ENCODE measurements around the gene MTX2.
"Not testable (repeated sequence)": the region's sequence is repeated elsewhere in the genome, so short reads cannot be mapped to it uniquely, and the experiment has no call there.

MTX2 gene

DNA sequence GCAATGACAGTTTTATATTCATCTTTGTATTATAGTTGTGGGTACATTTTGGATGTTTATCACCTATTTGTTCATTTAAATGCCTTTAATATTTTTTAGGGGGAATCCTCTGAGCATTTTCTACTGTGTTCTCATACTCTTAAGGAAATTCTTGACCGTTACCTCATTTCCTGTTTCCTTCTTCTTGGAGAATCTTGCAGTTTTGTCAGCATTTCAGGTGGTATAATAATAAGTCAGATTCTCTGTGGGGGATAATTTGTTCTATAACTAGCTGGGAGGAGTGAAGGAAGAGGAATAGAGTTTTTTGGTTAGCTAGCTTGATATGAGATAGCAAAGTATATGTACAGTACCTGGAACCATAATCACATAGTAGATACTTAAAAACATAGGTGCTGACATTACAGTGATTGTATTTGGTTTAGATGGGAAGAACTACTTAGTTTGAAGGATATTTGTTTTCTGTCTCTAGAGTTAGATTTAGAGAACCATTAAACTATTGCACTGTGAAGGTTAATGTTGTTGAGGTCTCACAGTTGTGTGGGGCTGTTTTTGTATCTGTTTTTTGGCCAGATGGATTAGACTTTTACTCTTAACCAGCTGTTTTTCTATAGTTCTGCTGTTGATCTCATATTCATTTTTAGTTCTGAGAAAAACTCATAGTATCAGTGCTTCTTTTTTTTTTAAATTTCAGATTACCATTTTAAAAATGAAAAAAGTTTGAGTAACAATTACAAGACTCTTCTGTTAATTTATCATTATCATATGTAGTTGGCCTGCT, 14.2 kb downstream of the MTX2 start:
- H3K4me3 ChIP-seq (ENCODE audit: low read length): no peak overlapping the region
- no peak for DNase-seq (ENCODE audit: low read depth, low spot score)

DNA sequence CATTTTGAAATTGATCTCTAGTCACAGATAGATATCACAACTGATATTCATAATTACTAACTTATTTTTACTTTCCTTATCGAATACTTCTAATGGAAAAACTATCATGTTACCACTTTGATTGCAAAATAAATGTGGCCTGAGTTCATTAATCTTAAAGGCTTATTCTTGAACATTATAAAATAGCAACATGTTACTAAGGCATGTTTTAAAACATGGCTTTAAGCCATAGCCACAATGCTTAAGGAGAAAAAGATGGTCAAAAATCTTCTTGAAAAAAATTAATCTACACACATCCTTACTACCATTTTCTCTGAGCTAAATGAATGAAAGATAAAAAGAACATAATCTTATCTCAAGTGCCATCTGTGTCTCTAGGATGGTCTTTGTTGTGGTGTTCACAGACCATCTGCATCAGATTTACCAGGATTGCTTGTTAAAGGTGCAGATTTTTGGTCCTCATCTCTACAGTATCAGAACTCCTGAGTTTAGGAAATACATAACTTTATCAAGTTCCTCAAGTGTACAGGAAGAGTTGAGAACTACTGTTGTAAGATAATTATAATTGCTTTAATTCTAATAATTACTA, 15.3 kb downstream of the MTX2 start:
- H3K4me3 ChIP-seq (ENCODE audit: low read length): no peak overlapping the region
- DNase-seq (ENCODE audit: low read depth, low spot score): peak; percentile 88

DNA sequence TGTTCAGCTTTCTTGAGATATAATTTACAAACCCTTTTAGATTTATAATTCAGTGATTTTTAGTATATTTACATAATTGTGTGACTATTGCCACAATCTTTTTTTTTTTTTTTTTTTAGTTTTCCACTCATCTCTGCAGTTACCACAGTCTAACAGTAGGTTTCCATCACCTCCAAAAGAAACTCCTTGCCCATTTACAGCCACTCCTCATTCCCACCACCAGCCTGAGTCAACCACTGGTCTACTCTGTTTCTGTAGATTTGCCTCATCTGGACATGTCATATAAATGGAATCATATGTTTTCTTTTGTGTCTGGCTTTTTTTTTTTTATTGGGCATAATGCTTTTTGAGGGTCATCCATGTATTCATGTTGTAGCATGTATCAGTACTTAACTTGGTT, 16.1 kb downstream of the MTX2 start:
- DNase-seq (ENCODE audit: low read depth, low spot score): no peak
- H3K4me3 ChIP-seq (ENCODE audit: low read length): no peak overlapping the region

DNA sequence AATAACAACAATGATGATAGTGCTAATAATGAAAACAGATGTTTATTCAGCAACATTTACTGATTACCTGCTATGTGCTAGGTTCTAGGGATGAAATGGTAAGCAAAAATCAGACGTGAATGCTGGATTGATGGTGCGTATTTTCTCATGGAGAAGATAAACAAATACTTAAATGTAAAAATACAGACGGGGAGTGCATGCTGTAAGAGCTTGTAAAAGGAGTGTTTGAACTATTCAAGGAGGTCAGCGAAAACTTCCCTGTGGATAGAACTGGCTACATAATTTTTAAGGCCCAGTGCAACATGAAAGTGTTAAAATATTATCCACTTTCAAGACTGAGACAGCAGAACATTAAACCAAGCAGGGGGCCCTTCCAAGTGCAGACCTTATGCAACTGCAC, 22.1 kb downstream of the MTX2 start:
- no peak for DNase-seq (ENCODE audit: low read depth, low spot score)
- H3K4me3 ChIP-seq (ENCODE audit: low read length): no peak overlapping the region

DNA sequence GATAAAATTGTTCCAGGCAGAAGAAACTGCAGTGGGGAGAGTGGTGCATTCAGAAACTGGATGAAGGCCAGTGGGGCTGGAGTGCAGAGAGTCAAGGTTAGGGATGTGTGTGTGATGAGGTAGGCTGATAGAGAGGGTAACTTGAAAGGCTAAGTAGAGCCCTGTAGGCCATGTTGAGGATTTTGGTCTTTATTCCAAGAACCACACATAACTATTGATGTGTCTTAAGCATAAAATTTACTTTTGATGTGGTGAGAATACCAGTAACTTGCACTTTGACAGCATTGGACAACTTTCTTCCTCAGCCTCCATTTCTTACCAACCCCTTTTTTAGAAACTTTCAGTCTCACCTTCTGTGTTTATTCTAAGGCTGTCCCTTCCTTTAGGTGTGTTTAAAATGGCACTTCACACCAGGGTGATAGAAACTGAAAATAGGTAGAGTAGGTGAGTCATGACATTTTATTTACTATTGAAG, 22.6 kb downstream of the MTX2 start:
- no peak overlapping the region for H3K4me3 ChIP-seq (ENCODE audit: low read length)
- peak; percentile 72 for DNase-seq (ENCODE audit: low read depth, low spot score)

DNA sequence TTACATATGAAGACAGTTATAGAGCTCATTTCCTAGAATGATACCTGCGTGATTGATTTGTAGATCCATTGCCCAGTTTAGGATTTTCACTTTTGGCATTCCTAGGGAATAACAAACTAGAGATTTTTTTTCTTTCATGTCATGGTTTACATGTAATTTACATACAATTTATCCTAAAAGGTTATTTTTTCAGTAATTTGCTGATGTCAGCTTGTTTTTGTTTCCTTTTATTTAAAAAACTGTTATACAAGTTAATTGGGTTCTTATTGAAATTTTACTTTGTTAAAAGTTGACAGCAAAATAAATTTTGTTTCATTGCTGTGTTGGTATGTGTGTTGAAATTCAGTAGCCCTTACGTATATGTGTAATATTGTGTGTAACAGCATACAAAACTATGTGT, 23.4 kb downstream of the MTX2 start:
- H3K4me3 ChIP-seq (ENCODE audit: low read length): no peak overlapping the region
- DNase-seq (ENCODE audit: low read depth, low spot score): no peak

DNA sequence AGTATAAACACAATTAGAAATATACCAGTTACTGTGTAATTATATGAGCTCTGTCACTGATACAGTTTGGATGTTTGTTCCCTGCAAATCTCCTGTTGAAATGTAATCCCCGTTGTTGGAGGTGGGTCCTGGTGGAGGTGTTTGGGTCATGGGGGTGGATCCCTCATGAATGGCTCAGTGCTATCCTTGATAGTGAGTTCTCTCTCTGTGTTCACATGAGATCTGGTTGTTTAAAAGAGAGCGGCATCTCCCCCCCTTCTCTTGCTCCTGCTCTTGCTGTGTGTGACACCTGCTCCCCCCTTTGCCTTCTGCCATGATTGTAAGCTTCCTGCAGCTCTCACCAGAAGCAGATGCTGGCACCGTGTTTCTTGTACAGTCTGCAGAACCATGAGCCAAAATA, 24.1 kb downstream of the MTX2 start:
- no peak overlapping the region for H3K4me3 ChIP-seq (ENCODE audit: low read length)
- no peak for DNase-seq (ENCODE audit: low read depth, low spot score)

DNA sequence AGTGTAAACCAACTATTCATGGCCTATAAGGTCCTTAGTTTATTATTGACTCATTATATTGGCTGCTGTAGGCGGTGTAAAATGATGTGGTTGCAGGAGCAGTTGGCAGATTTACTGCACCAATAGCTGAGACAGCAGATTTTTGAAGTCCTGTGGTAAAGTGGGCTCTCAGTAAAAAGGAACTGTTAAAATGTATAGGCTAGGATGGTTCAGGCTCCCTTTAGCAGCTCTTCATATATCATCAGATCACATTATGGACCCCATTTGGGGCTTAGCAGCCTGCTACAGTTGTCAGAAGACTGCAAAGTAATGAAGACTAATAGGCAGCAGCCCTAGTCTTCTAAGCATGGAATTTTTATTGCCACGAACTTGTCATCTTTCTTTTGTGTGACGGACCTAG, 27.8 kb downstream of the MTX2 start:
- H3K4me3 ChIP-seq (ENCODE audit: low read length): no peak overlapping the region
- DNase-seq (ENCODE audit: low read depth, low spot score): no peak

DNA sequence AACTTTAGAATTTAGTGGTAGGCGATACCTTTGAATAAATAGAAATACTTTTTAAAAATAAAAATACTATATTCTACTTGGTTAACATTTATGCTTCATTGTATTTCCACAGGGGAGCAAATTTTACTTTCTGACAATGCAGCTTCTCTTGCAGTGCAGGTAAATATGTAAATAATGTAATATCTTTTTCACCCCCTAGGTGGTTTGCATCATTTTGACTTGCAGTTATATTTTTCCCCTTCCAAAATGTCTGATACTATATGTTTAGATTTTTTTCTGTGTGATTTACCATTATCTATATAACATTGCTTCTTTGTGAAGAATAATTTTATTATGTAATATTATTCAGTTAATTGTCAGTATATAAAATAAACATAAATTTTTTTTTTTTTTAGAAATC, 28.5 kb downstream of the MTX2 start:
- DNase-seq (ENCODE audit: low read depth, low spot score): no peak
- no peak overlapping the region for H3K4me3 ChIP-seq (ENCODE audit: low read length)

DNA sequence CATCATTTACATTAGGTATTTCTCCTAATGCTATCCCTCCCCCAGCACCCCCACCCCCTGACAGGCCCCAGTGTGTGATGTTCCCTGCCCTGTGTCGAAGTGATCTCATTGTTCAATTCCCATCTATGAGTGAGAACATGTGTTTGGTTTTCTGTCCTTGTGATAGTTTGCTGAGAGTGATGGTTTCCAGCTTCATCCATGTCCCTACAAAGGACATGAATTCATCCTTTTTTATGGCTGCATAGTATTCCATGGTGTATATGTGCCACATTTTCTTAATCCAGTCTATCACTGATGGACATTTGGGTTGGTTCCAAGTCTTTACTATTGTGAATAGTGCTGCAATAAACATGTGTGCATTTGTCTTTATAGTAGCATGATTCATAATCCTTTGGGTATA, 36.8 kb downstream of the MTX2 start:
- not testable (repeated sequence) for H3K4me3 ChIP-seq (ENCODE audit: low read length); DNase-seq (ENCODE audit: low read depth, low spot score)

DNA sequence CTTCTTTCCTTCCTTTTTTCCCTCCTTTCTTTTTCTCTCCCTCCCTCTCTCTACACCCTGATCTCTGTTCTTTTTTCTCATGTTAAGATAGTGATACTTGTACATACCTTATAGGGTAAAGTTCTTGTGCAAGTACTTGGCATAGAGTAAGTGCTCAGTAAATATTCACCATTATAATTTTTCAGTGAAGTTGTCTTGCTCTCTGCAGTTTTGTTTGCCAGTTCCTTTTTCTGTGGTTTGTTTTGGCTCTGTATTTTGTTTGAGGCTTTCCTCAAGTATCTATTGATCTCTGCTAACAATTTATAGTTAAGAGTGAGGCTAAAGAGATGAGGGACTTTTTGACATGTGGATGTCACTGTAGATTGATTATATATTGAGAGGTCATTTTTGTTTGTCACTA, 48.0 kb downstream of the MTX2 start:
- no peak for DNase-seq (ENCODE audit: low read depth, low spot score)
- H3K4me3 ChIP-seq (ENCODE audit: low read length): no peak overlapping the region

DNA sequence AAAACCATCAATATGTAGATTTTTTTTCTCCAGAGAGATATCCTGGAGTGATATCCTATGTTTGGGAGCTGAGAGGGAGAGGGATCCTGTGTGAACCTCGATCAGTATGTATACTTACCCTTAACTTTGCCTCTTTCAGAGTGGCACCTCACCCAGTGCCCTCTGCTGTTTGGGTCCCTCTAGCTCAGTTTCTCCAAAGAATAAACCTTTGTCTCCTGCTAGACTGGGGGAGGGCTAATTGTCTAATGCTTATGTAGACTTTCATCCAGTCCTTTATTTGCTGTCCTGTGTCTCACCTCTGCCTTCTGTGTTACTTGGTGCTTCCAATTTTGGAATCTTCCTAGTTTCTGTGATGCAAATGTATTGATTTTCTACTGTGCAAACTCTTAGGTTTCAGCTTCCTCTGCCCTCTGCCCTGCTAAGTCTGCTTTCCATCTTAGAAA, 48.4 kb downstream of the MTX2 start:
- no peak overlapping the region for H3K4me3 ChIP-seq (ENCODE audit: low read length)
- DNase-seq (ENCODE audit: low read depth, low spot score): no peak

DNA sequence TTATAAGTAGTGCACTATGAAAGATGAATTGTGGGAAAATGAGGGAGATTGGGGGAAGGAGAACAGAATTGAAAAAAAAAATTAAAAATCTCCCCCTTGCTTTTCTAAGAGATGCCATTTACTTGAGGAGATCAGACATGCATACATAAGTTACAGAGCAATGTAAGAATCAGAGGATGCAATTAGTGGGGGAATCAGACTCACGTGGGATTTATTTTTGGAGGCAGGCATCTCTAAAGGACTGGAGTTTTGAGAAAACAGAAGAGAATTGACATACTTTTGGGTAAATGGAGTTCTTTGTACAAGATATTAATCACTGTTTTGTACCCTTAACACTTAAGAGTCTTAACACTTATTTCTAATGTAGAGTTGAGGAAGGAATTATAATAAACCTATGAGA, 52.7 kb downstream of the MTX2 start:
- no peak overlapping the region for H3K4me3 ChIP-seq (ENCODE audit: low read length)
- DNase-seq (ENCODE audit: low read depth, low spot score): no peak

DNA sequence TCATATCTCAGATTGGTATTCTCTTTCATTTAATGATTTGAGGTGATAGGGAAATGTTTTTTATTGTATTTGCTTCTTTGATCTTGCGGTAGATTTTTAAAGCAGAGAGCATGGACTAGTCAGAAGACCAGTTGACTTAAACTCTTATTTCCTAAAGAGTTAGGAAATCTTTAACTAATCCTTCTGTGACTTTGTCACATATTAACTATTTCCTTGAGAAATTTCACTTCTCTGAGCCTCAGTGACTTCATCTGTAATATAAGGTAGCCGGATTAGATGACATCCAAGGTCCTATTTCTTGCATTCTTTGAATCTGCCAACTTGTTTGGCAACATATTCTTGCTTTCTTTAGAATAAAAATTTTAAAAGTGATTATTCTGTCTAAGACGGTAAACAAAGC, 55.6 kb downstream of the MTX2 start:
- no peak overlapping the region for H3K4me3 ChIP-seq (ENCODE audit: low read length)
- no peak for DNase-seq (ENCODE audit: low read depth, low spot score)

DNA sequence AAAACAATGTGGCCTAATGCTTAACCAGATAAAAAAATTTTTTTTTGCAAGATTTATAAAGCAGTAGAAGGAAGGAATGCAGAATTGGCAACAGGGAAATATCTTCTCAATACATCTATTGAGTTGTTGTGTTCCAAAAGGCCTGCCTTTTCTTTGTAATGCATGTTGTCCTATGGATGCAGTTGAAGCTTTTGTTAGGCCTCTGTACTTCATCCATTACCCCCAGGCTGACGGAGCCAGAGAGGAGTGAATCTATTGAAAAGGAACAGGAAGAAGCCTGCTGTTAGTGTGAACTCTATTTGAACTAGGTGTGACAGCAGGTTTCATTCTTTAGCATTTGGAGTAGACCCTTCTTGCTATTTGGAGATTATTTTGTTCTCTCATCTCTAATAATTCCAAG, 56.5 kb downstream of the MTX2 start:
- H3K4me3 ChIP-seq (ENCODE audit: low read length): no peak overlapping the region
- no peak for DNase-seq (ENCODE audit: low read depth, low spot score)

DNA sequence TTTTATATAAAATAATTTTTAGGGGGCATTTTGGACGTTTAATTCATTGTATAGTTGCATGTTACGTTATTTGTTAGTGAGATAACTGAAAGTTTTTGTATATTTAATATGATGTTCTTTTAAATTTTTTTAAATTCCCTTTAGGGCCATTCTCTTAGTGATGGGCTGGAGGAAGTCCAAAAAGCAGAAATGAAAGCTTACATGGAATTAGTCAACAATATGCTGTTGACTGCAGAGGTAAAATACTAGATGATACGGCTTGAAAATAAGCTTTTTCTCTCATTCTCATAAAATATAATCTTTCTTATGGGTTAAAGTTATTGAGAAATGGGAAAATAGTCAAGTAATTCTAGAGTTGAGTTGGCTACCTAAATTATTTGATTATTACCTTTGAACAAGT, 58.9 kb downstream of the MTX2 start:
- DNase-seq (ENCODE audit: low read depth, low spot score): no peak
- H3K4me3 ChIP-seq (ENCODE audit: low read length): no peak overlapping the region

DNA sequence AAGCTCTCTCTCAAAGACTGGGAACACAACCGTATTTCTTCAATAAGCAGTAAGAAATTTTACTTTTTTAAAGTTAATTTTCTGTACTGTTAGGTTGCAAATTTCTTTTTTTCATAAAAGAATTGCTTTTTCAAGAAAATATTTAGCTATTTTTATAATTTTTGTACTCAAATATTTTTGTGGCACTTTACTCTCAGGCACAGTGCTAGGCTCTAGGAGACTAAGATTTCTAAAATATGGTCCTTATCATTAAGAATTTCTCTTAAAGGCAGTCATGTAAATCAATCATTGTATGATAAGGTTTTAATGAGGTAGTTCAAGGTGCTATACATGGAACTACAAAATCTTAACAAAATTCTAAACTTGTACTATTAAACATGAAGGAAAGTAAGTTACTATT, 61.4 kb downstream of the MTX2 start:
- DNase-seq (ENCODE audit: low read depth, low spot score): no peak
- H3K4me3 ChIP-seq (ENCODE audit: low read length): no peak overlapping the region

DNA sequence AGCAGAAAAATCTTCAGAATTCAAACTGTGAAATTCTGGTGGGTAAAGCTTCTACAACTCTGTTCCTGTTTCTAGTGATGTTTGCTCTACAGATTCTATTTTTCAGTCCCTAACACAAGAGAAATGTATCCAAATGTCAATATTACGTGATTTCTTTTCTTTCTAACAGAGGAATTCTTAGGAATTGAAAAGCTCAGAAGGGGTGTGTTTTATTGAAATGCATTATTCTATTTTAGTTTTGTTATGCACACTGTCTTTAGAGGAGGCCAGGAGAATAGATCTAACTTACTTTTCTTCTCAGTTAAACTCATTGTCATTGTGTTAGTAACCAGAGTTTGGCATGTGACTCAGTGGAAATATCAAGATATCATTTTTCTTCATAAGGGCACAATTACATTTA, 62.4 kb downstream of the MTX2 start:
- DNase-seq (ENCODE audit: low read depth, low spot score): no peak
- H3K4me3 ChIP-seq (ENCODE audit: low read length): no peak overlapping the region

DNA sequence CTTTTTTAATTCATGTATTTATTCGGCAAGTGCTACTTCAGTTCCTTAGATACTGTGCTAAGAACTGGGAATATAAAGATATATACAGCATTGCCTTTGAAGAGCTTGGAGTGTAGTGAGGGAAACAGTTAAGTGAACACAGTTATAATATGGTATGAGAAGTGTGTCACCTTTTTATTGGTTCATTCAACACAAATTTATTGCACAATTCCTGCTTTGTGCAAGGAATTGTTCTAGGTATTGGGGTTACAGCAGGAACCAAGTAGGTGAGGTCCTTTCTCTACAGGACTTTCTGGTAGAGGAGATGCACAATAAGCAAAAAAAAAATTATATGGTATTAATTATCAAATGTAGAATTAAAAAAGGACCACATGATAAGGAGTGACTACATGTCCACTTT, 65.5 kb downstream of the MTX2 start:
- no peak overlapping the region for H3K4me3 ChIP-seq (ENCODE audit: low read length)
- DNase-seq (ENCODE audit: low read depth, low spot score): no peak

DNA sequence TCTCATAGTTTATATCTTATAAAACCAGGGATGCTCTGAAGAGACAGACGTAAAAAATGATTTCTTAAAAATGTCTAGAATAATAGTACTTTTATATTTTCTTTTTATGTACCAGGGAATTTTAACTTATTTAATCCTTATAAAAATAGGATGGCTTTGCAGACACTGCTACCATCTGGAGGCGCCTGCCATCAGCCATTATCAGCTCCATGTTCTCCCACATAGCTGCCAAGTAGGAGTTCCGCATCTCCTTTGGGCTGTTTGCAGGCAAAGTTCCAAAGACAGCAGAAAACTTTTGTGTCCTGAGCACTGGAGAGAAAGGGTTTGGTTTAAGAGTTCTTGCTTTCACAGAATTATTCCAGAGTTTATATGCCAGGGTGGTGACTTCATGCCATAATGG, 69.2 kb downstream of the MTX2 start:
- DNase-seq (ENCODE audit: low read depth, low spot score): no peak
- H3K4me3 ChIP-seq (ENCODE audit: low read length): no peak overlapping the region

DNA sequence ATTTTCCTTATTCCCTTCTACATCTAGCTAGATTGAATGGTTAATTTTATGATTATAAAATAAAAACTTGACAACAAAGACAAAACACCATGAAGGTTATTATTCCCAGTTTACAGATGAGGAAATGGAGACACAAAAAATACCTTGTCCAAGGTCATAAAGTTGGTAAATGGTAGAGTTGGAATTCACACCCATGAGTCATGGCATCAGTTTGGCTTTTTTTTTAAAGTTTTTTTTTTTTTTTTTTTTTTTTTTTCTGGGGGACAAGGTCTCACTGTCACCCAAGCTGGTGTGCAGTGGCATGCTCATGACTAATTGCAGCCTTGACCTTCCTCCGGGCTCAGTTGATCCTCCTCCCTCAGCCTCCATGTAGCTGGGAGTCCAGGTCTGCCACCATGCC, 70.0 kb downstream of the MTX2 start:
- H3K4me3 ChIP-seq (ENCODE audit: low read length): no peak overlapping the region
- no peak for DNase-seq (ENCODE audit: low read depth, low spot score)
